ENCODE results near the gene RIT2. TPM values are rescaled to one million over a fixed set of nuclear protein-coding genes. Genes with fewer than 3 reads are reported as not detected.

RIT2 gene
- total RNA-seq, 1 donor from 2014 or later, result not detected

- peaks cover under 1% of the 10 kb centered on the region for H3K27me3 Mint-ChIP-seq (ENCODE audit: unreplicated experiment)
- no peaks in the 10 kb centered on the region for H3K4me1 Mint-ChIP-seq (ENCODE audit: unreplicated experiment)
- no peak overlapping the region for H3K4me3 Mint-ChIP-seq (ENCODE audit: unreplicated experiment)
- no peak for DNase-seq (ENCODE audit: low spot score)
- TF ChIP-seq CTCF (IDR thresholded peaks at IDR 0.05; ENCODE audit: unreplicated experiment), result no peak
- H3K36me3 Mint-ChIP-seq (ENCODE audit: low read depth, unreplicated experiment), result no peaks in the 10 kb centered on the region
- no peaks in the 10 kb centered on the region for H3K9me3 Mint-ChIP-seq (ENCODE audit: unreplicated experiment)
- no peak overlapping the region for H3K27ac Mint-ChIP-seq (ENCODE audit: unreplicated experiment)
Measured at GRCh38 chr18:43139288-43139946, 23.9 kb upstream of the RIT2 start.

- Mint-ChIP-seq H3K4me3 (ENCODE audit: unreplicated experiment) (no peak overlapping the region), H3K27ac (ENCODE audit: unreplicated experiment) (no peak overlapping the region), H3K27me3 (ENCODE audit: unreplicated experiment) (no peaks in the 10 kb centered on the region), H3K36me3 (ENCODE audit: low read depth, unreplicated experiment) (no peaks in the 10 kb centered on the region), H3K9me3 (ENCODE audit: unreplicated experiment) (no peaks in the 10 kb centered on the region), H3K4me1 (ENCODE audit: unreplicated experiment) (no peaks in the 10 kb centered on the region)
- TF ChIP-seq CTCF (IDR thresholded peaks at IDR 0.05; ENCODE audit: unreplicated experiment), result no peak
- no peak for DNase-seq (ENCODE audit: low spot score)
Measured at GRCh38 chr18:43134876-43135275, 19.4 kb upstream of the RIT2 start.

GRCh38 chr18:43130716-43131260 is 15.3 kb upstream of the RIT2 start:
- Mint-ChIP-seq H3K27me3 (ENCODE audit: unreplicated experiment) (no peaks in the 10 kb centered on the region), H3K36me3 (ENCODE audit: low read depth, unreplicated experiment) (no peaks in the 10 kb centered on the region), H3K4me3 (ENCODE audit: unreplicated experiment) (no peak overlapping the region), H3K27ac (ENCODE audit: unreplicated experiment) (no peak overlapping the region), H3K4me1 (ENCODE audit: unreplicated experiment) (no peaks in the 10 kb centered on the region), H3K9me3 (ENCODE audit: unreplicated experiment) (no peaks in the 10 kb centered on the region)
- DNase-seq (ENCODE audit: low spot score), result no peak
- TF ChIP-seq CTCF (IDR thresholded peaks at IDR 0.05; ENCODE audit: unreplicated experiment), result no peak

- DNase-seq (ENCODE audit: low spot score), result no peak
- H3K9me3 Mint-ChIP-seq (ENCODE audit: unreplicated experiment), result no peaks in the 10 kb centered on the region
Measured at GRCh38 chr18:43129946-43130524, 14.6 kb upstream of the RIT2 start.

More at GRCh38 chr18:43129946-43130524, 14.6 kb upstream of the RIT2 start:
- Mint-ChIP-seq H3K4me1 (ENCODE audit: unreplicated experiment) (no peaks in the 10 kb centered on the region), H3K4me3 (ENCODE audit: unreplicated experiment) (no peak overlapping the region), H3K27ac (ENCODE audit: unreplicated experiment) (no peak overlapping the region), H3K36me3 (ENCODE audit: low read depth, unreplicated experiment) (no peaks in the 10 kb centered on the region), H3K27me3 (ENCODE audit: unreplicated experiment) (no peaks in the 10 kb centered on the region)
- no peak for TF ChIP-seq CTCF (IDR thresholded peaks at IDR 0.05; ENCODE audit: unreplicated experiment)
